Measurements from ENCODE around the gene MUC5B.

GRCh38 chr11:1226226-1226985, 3.5 kb downstream of the MUC5B start:
- TF ChIP-seq CTCF (IDR thresholded peaks at IDR 0.05; ENCODE audit: insufficient read depth, low read depth, low read length) (no peak), EZH2 (IDR thresholded peaks at IDR 0.05; ENCODE audit: insufficient read depth, low read length) (no peak)

Measured in astrocyte (in vitro differentiated cells and primary cell).